ENCODE results near the gene CLTB. TPM values are rescaled to one million over a fixed set of nuclear protein-coding genes. Genes with fewer than 3 reads are reported as not detected.
A peak's percentile ranks its signal among the peaks of the same experiment; 100 is the strongest.

The CLTB gene
- total and polyA plus RNA-seq, 2 of the 13 experiments (the other 11 are each of a cell fraction or from before 2014, with no cell fraction given), result 23.3 to 33.8 TPM

DNA sequence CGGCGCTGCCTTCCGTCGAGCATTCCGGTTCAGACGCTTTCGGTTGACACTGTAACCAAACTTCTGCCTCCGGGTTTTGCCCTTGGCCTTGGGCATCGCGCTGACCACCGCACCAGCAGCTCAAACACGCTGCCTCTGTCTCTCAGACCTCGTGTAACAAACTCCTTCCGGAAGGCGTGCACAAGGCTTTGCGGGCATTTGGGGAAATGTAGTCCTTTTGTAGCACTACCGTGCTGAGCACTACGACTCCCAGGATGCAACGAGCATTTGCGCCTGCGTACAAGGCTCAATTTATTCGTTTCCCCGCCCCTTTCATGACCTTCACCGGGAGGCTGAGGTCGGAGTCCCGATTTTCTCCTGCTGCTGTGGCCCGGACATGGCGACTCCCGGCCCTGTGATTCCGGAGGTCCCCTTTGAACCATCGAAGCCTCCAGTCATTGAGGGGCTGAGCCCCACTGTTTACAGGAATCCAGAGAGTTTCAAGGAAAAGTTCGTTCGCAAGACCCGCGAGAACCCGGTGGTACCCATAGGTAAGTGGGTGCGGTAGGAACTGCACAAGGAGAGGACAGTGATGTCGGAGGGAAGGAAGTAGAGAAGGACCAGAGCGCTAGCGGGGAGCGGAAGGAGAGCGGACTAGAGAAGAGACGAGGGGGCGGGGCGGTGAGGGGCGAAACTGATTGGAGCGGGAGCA is 27.8 kb downstream of the CLTB start, which contains the start of the genes HIGD2A and NOP16 (continued):
- TF ChIP-seq, protein P1, sequence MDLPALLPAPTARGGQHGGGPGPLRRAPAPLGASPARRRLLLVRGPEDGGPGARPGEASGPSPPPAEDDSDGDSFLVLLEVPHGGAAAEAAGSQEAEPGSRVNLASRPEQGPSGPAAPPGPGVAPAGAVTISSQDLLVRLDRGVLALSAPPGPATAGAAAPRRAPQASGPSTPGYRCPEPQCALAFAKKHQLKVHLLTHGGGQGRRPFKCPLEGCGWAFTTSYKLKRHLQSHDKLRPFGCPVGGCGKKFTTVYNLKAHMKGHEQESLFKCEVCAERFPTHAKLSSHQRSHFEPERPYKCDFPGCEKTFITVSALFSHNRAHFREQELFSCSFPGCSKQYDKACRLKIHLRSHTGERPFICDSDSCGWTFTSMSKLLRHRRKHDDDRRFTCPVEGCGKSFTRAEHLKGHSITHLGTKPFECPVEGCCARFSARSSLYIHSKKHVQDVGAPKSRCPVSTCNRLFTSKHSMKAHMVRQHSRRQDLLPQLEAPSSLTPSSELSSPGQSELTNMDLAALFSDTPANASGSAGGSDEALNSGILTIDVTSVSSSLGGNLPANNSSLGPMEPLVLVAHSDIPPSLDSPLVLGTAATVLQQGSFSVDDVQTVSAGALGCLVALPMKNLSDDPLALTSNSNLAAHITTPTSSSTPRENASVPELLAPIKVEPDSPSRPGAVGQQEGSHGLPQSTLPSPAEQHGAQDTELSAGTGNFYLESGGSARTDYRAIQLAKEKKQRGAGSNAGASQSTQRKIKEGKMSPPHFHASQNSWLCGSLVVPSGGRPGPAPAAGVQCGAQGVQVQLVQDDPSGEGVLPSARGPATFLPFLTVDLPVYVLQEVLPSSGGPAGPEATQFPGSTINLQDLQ (CRISPR knock-in tag; IDR thresholded peaks at IDR 0.05), result no peak
- TF ChIP-seq, protein P2, sequence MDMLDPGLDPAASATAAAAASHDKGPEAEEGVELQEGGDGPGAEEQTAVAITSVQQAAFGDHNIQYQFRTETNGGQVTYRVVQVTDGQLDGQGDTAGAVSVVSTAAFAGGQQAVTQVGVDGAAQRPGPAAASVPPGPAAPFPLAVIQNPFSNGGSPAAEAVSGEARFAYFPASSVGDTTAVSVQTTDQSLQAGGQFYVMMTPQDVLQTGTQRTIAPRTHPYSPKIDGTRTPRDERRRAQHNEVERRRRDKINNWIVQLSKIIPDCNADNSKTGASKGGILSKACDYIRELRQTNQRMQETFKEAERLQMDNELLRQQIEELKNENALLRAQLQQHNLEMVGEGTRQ (IDR thresholded peaks at IDR 0.05; ENCODE audit: low read depth, low read length), result no peak
- TF ChIP-seq, protein P2 (CRISPR knock-in tag; IDR thresholded peaks at IDR 0.05; ENCODE audit: borderline replicate concordance), result peak; percentile 60; the same call in 1 of the 2 replicates
- TF ChIP-seq HHEX (CRISPR knock-in tag; IDR thresholded peaks at IDR 0.05) (no peak), ZNF33B (CRISPR knock-in tag; IDR thresholded peaks at IDR 0.05) (0 out of 2 replicates have a peak, but pooled peaks have one; percentile 41), SIX1 (CRISPR knock-in tag; IDR thresholded peaks at IDR 0.05; ENCODE audit: borderline replicate concordance) (peak; percentile 25; the same call in 1 of the 2 replicates), ZNF773 (CRISPR knock-in tag; IDR thresholded peaks at IDR 0.05; ENCODE audit: borderline replicate concordance) (0 out of 2 replicates have a peak, but pooled peaks have one; percentile 29)

All from HepG2 (cell line).